GM19452 (cell line): Measurements from ENCODE around the gene MAN2C1.
"Not testable (repeated sequence)": the region's sequence is repeated elsewhere in the genome, so short reads cannot be mapped to it uniquely, and the experiment has no call there.

Experiments
- ATAC-seq: cut with Tn5 transposase; IDR thresholded peaks from one replicate; pipeline ENCODE4 v1.9.1; 2021; ENCODE audit not compliant: unreplicated experiment

MAN2C1 gene

DNA sequence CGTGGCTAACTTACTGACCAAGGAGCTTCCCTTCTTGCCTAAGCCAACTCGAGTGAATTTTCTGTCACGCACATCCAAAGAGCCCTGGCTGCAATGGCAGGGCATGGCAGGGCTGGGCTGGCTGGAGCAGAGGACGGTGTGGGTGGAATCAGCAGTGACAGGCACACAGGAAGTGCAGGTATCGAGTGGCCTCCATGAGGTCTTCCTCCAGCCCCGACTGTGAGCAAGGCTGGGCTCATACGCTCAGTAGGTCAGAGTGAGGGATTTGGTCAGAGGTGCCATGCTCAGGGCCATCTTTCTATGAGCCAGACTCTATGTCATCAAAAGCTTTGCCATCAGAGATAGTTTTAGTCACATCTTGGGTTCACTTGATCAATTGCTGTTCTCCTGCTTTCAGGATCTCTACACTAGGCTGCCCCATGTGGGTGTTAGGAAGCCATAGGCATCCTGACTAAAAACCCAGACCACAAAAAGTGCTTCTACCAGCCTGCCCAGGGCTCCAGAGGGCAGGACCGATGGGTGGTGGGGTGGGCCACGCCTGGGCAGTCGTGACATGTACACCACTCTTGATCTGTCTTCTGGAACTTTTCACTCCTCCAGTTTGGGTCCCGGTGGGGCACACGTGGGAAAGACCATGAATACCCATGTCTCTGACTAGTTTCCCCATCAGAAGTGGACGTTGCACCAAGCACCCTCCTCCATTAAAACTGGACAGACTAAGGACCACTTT is 55.1 kb downstream of the MAN2C1 start:
- ATAC-seq, result no peak

DNA sequence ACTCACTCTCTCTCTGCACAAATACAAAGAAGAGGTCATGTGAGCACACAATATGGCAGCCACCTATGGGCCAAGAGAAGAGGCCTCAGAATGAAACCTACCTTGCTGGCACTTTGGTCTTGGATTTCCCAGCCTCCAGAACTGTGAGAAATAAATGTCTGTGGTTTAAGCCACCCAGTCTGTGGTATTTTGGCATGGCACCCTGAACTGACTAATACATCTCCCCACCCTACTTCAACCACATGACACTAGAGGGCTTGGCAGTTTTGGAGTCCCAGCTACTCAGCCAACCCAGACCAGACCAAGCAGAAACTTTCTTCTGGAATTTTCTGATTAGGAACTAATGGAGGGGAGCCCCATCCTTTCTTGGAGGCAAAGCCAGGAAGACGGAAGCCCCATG is 55.9 kb downstream of the MAN2C1 start:
- not testable (repeated sequence) for ATAC-seq

DNA sequence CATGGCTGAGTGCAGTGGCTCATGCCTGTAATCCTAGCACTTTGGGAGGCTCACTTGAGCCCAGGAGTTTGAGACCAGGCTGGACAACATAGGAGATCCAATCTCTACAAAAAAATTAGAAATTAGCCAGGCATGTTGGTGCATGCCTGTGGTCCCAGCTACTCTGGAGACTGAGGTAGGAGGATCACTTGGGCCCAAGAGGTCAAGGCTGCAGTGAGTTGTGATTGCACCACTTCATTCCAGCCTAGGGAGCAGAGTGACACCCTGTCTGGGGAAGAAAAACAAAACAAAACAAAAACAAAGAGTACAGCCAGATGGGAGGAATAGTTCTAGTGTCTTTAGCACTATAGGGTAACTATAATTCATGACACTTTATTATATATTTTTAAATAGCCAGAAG is 58.7 kb downstream of the MAN2C1 start:
- ATAC-seq, result no peak

DNA sequence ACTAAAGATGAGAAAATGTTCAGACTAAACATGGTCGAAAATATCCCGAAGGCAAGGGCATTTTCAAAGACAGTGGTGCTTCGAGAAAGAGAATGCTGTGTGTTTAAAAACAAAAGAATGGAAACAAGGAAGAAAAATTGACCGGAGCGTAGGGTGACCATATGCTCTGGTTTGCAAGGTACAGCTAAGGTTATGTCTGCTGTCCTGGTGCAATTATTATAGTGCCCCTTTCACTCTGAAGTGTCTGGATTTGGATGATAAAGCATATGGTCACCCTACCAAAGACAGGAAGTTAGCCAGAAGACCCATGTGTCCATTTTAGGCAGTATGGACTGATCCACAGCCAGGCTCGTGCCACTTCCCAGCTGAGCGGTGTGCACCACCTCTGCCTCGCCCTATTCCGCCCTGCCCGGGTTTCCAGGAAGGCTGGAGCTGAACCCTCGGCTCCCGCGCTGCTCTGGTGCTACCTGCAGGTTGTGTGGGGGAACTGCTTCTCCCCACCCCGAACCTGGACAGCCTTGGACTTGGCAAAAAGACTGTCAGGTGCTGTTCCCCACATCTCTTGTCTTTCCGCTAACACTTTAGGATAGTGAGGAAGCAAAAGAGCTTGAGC is 60.5 kb downstream of the MAN2C1 start:
- no peak for ATAC-seq

DNA sequence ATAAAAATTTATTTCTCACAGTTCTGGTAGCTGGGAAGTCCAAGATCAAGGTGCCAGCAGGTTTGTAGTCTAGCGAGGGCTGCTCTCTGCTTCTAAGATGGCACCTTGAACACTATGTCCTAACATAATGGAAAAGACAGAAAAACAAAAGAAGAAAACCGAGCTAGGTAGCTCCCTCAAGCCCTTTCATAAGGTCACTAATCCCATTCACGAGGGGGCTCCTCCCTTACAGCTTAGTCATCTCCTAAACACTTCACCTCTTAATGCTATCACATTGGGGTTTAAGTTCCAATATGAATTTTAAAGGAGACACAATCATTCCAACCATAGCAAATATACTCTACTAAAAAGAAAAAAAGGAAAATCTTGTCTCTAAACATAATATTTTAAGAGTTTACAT is 62.2 kb downstream of the MAN2C1 start:
- no peak for ATAC-seq
